A673 (cell line): ENCODE results near the gene CCDC69. TPM values are rescaled to one million over a fixed set of nuclear protein-coding genes. Genes with fewer than 3 reads are reported as not detected.

Experiments
- BruUV-seq: library from RNA; stranded (reverse); fragments of 400-500 nt; replicated peaks from 2 replicates; lab custom pipeline; 2021; lab: Mats Ljungman, UMichigan
- CTCF ChIA-PET: fragments of 300-600 bp; sonication (Branson Sonifier 250); formaldehyde crosslinking; loops from one replicate; lab custom pipeline; 2022; ENCODE audit warnings: antibody characterized with exemption; lab: Charles Lee
- POLR2A ChIA-PET: fragments of 300-600 bp; sonication (Branson Sonifier 250); formaldehyde crosslinking; loops from one replicate; lab custom pipeline; 2022; ENCODE audit warnings: antibody characterized with exemption; ENCODE audit not compliant: low non-redundant PET; lab: Charles Lee
- DNase-seq: peaks from one replicate; pipeline ENCODE4 v3.0.0-alpha.2; 2015; ENCODE audit warnings: low spot score
- H3K27ac ChIP-seq: fragments of 200-600 bp; sonication (generic); 2 replicates; pipeline ENCODE4 v1.5.1; 2016; ENCODE audit warnings: mixed run types, low read depth, mild to moderate bottlenecking, mixed read lengths, antibody characterized with exemption, low read length; ENCODE audit not compliant: poor library complexity, severe bottlenecking
- H3K27me3 ChIP-seq: fragments of 200-600 bp; sonication (generic); replicated peaks from 2 replicates; pipeline ENCODE4 v1.6.1; 2017; ENCODE audit warnings: mixed run types, low read depth, mild to moderate bottlenecking, mixed read lengths, antibody characterized with exemption, low read length; ENCODE audit not compliant: insufficient read depth, poor library complexity
- H3K36me3 ChIP-seq: fragments of 200-600 bp; sonication (generic); 2 replicates; pipeline ENCODE4 v1.6.1; 2016; ENCODE audit warnings: mixed run types, mild to moderate bottlenecking, mixed read lengths, antibody characterized with exemption, low read length; ENCODE audit not compliant: insufficient read depth, poor library complexity, severe bottlenecking
- H3K4me1 ChIP-seq: fragments of 200-600 bp; sonication (generic); 2 replicates; pipeline ENCODE4 v1.6.1; 2017; ENCODE audit warnings: mixed run types, mild to moderate bottlenecking, mixed read lengths, antibody characterized with exemption, low read length; ENCODE audit not compliant: insufficient read depth, poor library complexity, severe bottlenecking
- H3K4me3 ChIP-seq: fragments of 200-600 bp; sonication (generic); 2 replicates; pipeline ENCODE4 v1.5.1; 2016; ENCODE audit warnings: low read depth, mixed run types, mild to moderate bottlenecking, mixed read lengths, low read length; ENCODE audit not compliant: poor library complexity, severe bottlenecking
- H3K9me3 ChIP-seq: fragments of 200-600 bp; sonication (generic); 2 replicates; pipeline ENCODE4 v1.6.1; 2016; ENCODE audit warnings: mixed run types, low read depth, mild to moderate bottlenecking, mixed read lengths, antibody characterized with exemption, low read length; ENCODE audit not compliant: poor library complexity, severe bottlenecking
- EZH2 ChIP-seq: fragments of 200-600 bp; sonication (generic); IDR thresholded peaks from 2 replicates; pipeline ENCODE4 v1.6.1; 2017; ENCODE audit warnings: borderline replicate concordance, low read depth, mild to moderate bottlenecking, mixed read lengths, antibody characterized with exemption, low read length; ENCODE audit not compliant: poor library complexity, severe bottlenecking
- intact Hi-C: fragments of 100-400 bp; cut with micrococcal nuclease; formaldehyde crosslinking; loops from one replicate; pipeline ENCODE4 v1.10.0; 2022; ENCODE audit not compliant: unreplicated experiment
- total RNA-seq: library from RNA; stranded (reverse); gene quantifications from 2 replicates; pipeline ENCODE4 v1.2.3, GENCODE V29; 2021
- TF ChIP-seq, protein P1 (sequence below): fragments of 300-800, 200-600 bp; sonication (generic); conservative IDR thresholded peaks from 2 replicates; pipeline ENCODE4 v1.5.1; 2017; ENCODE audit warnings: low read depth, mild to moderate bottlenecking, antibody characterized with exemption, low read length, moderate library complexity, mixed read lengths

Gene CCDC69
- total RNA-seq, 1 experiment from 2014 or later, result not detected

DNA sequence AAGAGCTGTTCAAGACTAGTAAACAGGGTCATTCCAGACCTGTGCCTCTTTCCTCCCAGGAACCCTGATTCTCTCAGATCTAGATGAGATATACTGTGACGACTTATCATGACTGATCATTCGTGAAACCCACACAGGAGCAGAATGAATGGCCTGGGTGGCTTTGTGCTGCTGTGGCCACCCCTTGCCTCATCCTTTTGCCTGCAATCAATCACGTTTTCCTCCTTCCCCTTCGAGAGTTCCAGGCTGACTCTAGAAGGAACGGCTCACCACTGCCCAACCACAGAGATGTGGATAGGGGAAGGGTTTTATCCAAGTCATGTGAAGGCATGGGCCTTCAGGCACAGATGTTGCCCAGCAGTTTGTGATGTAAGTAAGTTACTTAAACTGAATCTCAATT is 72.1 kb downstream of the CCDC69 start:
- no peak overlapping the region for H3K4me3 ChIP-seq
- peaks cover 49% of the 10 kb centered on the region for H3K4me1 ChIP-seq
- no peaks in the 10 kb centered on the region for H3K36me3 ChIP-seq
- peak overlapping the region; percentile 81 for H3K27ac ChIP-seq
- ChIA-PET CTCF (no interaction called here), POLR2A (no interaction called here)
- TF ChIP-seq EZH2, result no peak
- TF ChIP-seq, protein P1, sequence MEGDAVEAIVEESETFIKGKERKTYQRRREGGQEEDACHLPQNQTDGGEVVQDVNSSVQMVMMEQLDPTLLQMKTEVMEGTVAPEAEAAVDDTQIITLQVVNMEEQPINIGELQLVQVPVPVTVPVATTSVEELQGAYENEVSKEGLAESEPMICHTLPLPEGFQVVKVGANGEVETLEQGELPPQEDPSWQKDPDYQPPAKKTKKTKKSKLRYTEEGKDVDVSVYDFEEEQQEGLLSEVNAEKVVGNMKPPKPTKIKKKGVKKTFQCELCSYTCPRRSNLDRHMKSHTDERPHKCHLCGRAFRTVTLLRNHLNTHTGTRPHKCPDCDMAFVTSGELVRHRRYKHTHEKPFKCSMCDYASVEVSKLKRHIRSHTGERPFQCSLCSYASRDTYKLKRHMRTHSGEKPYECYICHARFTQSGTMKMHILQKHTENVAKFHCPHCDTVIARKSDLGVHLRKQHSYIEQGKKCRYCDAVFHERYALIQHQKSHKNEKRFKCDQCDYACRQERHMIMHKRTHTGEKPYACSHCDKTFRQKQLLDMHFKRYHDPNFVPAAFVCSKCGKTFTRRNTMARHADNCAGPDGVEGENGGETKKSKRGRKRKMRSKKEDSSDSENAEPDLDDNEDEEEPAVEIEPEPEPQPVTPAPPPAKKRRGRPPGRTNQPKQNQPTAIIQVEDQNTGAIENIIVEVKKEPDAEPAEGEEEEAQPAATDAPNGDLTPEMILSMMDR, result no peak
- no peaks in the 10 kb centered on the region for H3K27me3 ChIP-seq
- H3K9me3 ChIP-seq, result no peaks in the 10 kb centered on the region
- BruUV-seq, result no TSS peak
- DNase-seq, result no peak
- intact Hi-C loops, result loop anchor here (10.0 kb wide), 1 partner anchor 587 kb away; no protein-coding TSS in a partner anchor

DNA sequence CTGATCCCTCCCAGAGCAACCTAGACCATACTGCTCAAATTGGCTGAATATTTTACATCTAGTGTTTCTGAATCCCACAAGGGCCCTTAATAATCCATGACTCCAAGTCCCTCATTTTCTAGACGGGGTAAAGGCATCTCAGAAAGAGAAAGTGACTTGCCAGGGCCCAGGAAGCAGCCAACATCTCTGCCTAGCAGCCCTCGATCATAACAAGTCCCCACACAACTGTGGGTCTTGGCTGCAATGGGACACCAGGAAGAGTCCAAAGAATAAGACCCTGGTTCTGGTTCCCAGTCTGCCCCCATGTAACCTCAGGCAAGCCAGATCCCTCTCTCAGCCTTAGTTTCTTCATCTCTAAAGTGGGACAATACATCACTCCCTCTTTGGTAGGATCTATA is 72.6 kb downstream of the CCDC69 start:
- Histone ChIP-seq H3K9me3 (no peaks in the 10 kb centered on the region), H3K27ac (peak overlapping the region; percentile 81), H3K36me3 (no peaks in the 10 kb centered on the region), H3K4me1 (peaks cover 43% of the 10 kb centered on the region), H3K4me3 (no peak overlapping the region), H3K27me3 (no peaks in the 10 kb centered on the region)
- no peak for DNase-seq
- intact Hi-C loops, result loop anchor here (10.0 kb wide), 1 partner anchor 586 kb away; no protein-coding TSS in a partner anchor
- no TSS peak for BruUV-seq
- ChIA-PET POLR2A (interaction anchor here (0.5 kb wide), 1 partner anchor 171 kb away, joined by 4 read pairs; no protein-coding TSS in a partner anchor), CTCF (interaction anchor here (1.2 kb wide), 1 partner anchor 25 kb away, joined by 5 read pairs; no protein-coding TSS in a partner anchor)
- TF ChIP-seq EZH2, result no peak
- TF ChIP-seq, protein P1, result no peak

DNA sequence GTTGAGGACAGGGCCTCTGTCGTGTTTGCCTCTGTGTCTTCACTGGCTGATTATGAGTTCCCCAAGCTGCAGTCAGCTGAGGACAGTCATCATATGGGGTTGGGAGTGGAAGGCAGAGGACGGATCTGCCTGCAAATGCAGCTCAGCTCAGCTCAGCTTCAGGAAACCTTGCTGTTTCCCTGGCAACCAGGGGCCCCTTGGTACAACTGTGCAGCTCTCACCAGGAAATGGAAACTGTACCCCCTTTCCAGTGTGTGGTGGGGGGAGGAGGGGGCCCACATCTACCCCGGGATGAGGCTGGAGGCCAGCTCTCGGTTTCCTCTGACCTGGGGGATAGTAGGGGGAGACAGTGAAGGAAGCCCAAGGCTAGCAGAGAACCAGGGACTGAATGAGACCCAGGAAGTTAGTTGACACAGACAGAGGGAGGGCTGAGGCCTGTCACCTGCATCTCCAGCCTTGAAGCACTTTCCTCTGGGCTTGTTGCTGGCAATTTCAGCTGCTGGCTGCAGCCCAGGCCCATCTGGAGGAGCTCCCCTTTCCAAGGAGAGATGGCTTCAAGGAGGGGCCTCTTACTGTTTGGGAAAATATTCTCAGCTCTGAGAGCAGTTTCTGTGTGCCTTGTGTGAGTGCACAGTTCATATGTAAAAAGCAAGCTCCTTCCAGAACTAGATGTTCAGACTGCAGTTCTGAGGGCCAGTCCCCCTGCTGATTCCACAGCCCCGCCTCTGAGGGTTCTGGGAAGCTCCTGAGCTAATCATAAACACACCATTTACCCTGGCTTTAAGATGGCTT is 73.2 kb downstream of the CCDC69 start:
- CTCF ChIA-PET, result interaction anchor here (1.2 kb wide), 1 partner anchor 24 kb away, joined by 5 read pairs; no protein-coding TSS in a partner anchor
- no TSS peak for BruUV-seq
- peak; percentile 50 for DNase-seq

More for the DNA sequence above, 73.2 kb downstream of the CCDC69 start:
- POLR2A ChIA-PET, result interaction anchor here (0.5 kb wide), 1 partner anchor 170 kb away, joined by 4 read pairs; no protein-coding TSS in a partner anchor
- H3K27me3 ChIP-seq, result no peaks in the 10 kb centered on the region
- peaks cover 37% of the 10 kb centered on the region for H3K4me1 ChIP-seq
- H3K9me3 ChIP-seq, result no peaks in the 10 kb centered on the region
- H3K4me3 ChIP-seq, result no peak overlapping the region
- H3K27ac ChIP-seq, result peak overlapping the region; percentile 81
- intact Hi-C loops, result loop anchor here (10.0 kb wide), 1 partner anchor 586 kb away; no protein-coding TSS in a partner anchor
- H3K36me3 ChIP-seq, result no peaks in the 10 kb centered on the region
- TF ChIP-seq, protein P1, result no peak
